Activated CD4-positive, CD25-positive, alpha-beta regulatory T cell treated with anti-CD3 and anti-CD28 coated beads, Interleukin-2, amount 50 U/mL, for 16 hours (primary cell): Measurements from ENCODE around the gene PAPOLG.
"Not testable (repeated sequence)": the region's sequence is repeated elsewhere in the genome, so short reads cannot be mapped to it uniquely, and the experiment has no call there.

ENCODE experiments used
- DNase-seq: peaks from one replicate; pipeline ENCODE4 v3.0.0-alpha.2; 2020; ENCODE audit warnings: low read depth, low spot score

The PAPOLG gene

GRCh38 chr2:60822987-60823386 lies 66.9 kb downstream of the PAPOLG start:
- no peak for DNase-seq

GRCh38 chr2:60823694-60824305 lies 67.7 kb downstream of the PAPOLG start:
- no peak for DNase-seq

- no peak for DNase-seq
These were observed 69.6 kb downstream of the PAPOLG start for GRCh38 chr2:60825666-60826065.

GRCh38 chr2:60826111-60826510 lies 70.0 kb downstream of the PAPOLG start:
- DNase-seq: no peak

GRCh38 chr2:60826860-60827259 lies 70.8 kb downstream of the PAPOLG start:
- DNase-seq: not testable (repeated sequence)

- DNase-seq: no peak
These were observed 71.3 kb downstream of the PAPOLG start for GRCh38 chr2:60827369-60827768.

- no peak for DNase-seq
These were observed 74.9 kb downstream of the PAPOLG start for GRCh38 chr2:60830991-60831390.

- DNase-seq: no peak
These were observed 75.9 kb downstream of the PAPOLG start for GRCh38 chr2:60831921-60832320.

GRCh38 chr2:60832621-60833020 lies 76.6 kb downstream of the PAPOLG start:
- no peak for DNase-seq

- DNase-seq: no peak
These were observed 78.2 kb downstream of the PAPOLG start for GRCh38 chr2:60834270-60834717.

- DNase-seq: no peak
These were observed 80.4 kb downstream of the PAPOLG start for GRCh38 chr2:60836491-60836890.

- no peak for DNase-seq
These were observed 81.1 kb downstream of the PAPOLG start for GRCh38 chr2:60837123-60837522.

GRCh38 chr2:60838481-60838880 lies 82.4 kb downstream of the PAPOLG start:
- DNase-seq: no peak

- no peak for DNase-seq
These were observed 83.2 kb downstream of the PAPOLG start for GRCh38 chr2:60839126-60839813.

- DNase-seq: no peak
These were observed 84.8 kb downstream of the PAPOLG start for GRCh38 chr2:60840880-60841279.

GRCh38 chr2:60843006-60843405 lies 86.9 kb downstream of the PAPOLG start:
- no peak for DNase-seq

GRCh38 chr2:60844105-60844504 lies 88.0 kb downstream of the PAPOLG start:
- DNase-seq: no peak

- DNase-seq: no peak
These were observed 91.8 kb downstream of the PAPOLG start for GRCh38 chr2:60847854-60848253.
